Muscle layer of duodenum (tissue), 2 donors: Measurements from ENCODE around the gene PAX5.

Experiments used
- H3K27ac ChIP-seq: one replicate; pipeline ENCODE4 v1.7.0; 2013; ENCODE audit warnings: mild to moderate bottlenecking, low read length
- H3K27me3 ChIP-seq: one replicate; pipeline ENCODE4 v1.7.0; 2013; ENCODE audit warnings: low read depth, mild to moderate bottlenecking, control low read depth, low read length
- H3K36me3 ChIP-seq, 2 donors: one replicate each; pipeline ENCODE4 v1.7.0; 2013; ENCODE audit warnings: low read length in 2 of 2, control low read depth in 1 of 2, mild to moderate bottlenecking in 1 of 2; ENCODE audit not compliant: insufficient read depth in 2 of 2, control insufficient read depth in 1 of 2
- H3K4me1 ChIP-seq, 2 donors: one replicate each; pipeline ENCODE4 v1.7.0; 2013; ENCODE audit warnings: low read length in 2 of 2, mild to moderate bottlenecking in 2 of 2, control low read depth in 1 of 2, moderate library complexity in 1 of 2; ENCODE audit not compliant: insufficient read depth in 2 of 2, control insufficient read depth in 1 of 2
- H3K4me3 ChIP-seq, 2 donors: one replicate each; pipeline ENCODE4 v1.7.0; 2013; ENCODE audit warnings: low read length in 2 of 2, low read depth in 1 of 2, mild to moderate bottlenecking in 1 of 2
- H3K9me3 ChIP-seq, 2 donors: one replicate each; pipeline ENCODE4 v1.7.0; 2013; ENCODE audit warnings: low read length in 2 of 2, control low read depth in 1 of 2, mild to moderate bottlenecking in 1 of 2; ENCODE audit not compliant: control insufficient read depth in 1 of 2
- donor health status: healthy.

PAX5 gene

DNA sequence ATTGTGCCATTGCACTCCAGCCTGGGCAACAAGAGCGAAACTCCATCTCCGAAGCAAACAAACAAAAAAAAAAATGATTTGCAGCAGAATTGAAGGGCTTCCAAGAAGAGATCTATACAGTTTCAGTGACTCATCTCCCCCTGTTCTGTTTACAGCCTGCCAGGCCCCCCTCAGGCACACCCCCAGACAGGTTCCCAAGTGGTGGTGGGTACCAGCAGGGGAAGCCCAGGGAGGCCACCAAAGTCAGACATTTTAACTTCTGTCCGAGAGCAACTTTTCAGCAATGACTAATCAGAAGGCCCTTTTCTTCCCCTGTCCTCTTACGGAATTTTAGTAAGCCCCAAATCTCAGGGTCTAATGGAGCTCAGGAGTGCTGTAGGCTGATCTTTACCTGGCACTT is 98.7 kb downstream of the PAX5 start:
- Histone ChIP-seq H3K36me3 (no peaks in the 10 kb centered on the region), H3K4me1 (no peaks in the 10 kb centered on the region), H3K27ac (no peak overlapping the region), H3K9me3 (peaks cover 0 to 4% of the 10 kb centered on the region in 2 donors), H3K4me3 (no peak overlapping the region), H3K27me3 (no peaks in the 10 kb centered on the region)

DNA sequence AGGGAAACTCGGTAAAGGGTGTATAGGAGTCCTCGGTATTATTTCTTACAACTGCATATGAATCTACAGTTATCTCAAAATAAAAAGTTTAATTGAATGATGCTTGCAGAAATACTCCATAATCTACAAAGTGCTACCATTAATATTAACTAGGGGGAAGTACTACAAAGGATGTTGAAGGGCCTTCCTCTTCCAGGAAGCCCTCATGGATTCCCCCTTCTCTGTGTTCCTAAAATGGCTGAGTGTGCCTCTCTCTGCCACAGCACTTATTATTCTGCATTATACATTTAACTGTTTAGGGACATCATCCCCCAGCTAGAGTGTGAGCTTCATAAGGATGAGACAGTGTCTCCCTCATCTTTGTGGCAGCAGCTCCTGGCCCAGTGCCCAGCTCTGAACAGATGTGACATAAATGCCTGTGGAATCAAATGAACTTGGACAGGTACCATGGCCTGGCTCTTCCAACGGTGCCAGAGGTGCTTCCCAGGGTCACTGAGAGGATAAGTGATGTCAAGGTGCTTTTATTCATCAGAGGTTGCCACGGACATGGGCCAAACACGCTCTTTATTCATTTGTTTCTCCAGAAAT is 99.5 kb downstream of the PAX5 start:
- no peaks in the 10 kb centered on the region for H3K4me1 ChIP-seq
- H3K4me3 ChIP-seq = no peak overlapping the region
- no peak overlapping the region for H3K27ac ChIP-seq
- H3K9me3 ChIP-seq = peaks cover 0 to 4% of the 10 kb centered on the region in 2 donors
- no peaks in the 10 kb centered on the region for H3K36me3 ChIP-seq
- H3K27me3 ChIP-seq = no peaks in the 10 kb centered on the region

DNA sequence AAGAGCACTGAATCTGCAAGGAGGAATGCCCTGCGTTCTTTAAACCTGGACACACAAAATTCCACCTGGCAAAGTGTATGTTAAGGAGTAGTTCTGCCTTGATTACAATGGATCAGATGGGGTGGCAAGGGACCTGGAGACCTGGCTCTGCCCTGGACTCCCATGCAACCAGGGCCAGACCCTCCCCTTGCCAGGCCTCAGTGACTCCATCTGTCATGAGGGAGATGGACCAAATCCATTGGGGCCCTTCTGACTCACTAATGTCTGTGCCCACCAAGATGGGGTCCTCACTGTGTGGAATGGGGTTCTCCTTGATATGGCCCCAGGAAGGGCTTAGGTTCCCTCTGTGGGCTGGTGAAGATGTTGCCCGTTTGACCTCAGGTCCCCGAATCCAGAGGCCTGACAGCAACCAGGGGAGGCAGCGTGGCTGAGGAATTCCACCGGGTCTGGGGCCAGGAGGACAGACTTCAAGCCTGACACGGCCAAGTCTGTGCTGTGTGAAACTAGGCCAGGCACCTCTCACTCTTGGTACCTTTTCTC is 100.3 kb downstream of the PAX5 start:
- H3K27me3 ChIP-seq = no peaks in the 10 kb centered on the region
- peaks cover 0 to 4% of the 10 kb centered on the region in 2 donors for H3K9me3 ChIP-seq
- H3K27ac ChIP-seq = no peak overlapping the region
- no peak overlapping the region for H3K4me3 ChIP-seq
- H3K36me3 ChIP-seq = no peaks in the 10 kb centered on the region
- H3K4me1 ChIP-seq = no peaks in the 10 kb centered on the region

DNA sequence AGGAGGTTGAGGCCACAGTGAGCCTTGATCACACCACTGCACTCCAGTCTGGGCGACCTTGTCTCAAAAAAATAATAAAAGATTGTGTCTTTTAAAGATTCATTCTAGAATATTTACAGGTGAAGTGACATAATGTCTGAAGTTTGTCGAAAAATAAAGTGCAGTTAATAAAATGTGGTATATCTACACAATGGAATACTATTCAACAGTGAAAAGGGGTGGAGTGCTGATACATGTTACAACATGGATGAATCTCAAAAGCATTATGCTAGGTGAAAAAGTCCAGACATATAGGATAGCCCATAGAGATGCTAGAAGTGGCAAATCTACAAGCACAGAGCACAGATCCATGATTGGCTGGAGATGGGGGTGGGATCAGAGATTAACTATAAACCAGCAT is 101.9 kb downstream of the PAX5 start:
- H3K36me3 ChIP-seq = no peaks in the 10 kb centered on the region
- peaks cover 0 to 4% of the 10 kb centered on the region in 2 donors for H3K9me3 ChIP-seq

DNA sequence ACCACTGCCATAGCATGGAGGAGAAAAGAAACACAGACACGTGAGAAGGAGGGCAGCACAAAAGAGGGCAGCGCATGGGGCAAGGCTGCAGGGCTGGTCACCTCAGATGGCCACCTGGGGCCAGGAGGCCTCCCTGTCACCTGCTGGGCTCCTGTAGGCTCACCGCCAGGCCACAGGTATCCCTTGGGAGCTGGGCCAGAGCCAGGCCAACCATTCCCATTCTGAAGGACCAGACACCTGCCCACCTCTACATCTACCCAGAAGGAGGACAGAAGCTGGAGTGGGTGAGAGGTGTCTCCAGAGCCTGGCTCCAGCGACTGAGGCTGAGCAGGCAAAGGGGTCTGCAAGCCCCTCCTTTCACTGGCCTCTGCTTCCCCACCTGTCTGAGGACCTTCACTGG is 103.1 kb downstream of the PAX5 start:
- H3K9me3 ChIP-seq = peaks cover 0 to 4% of the 10 kb centered on the region in 2 donors
- H3K27me3 ChIP-seq = no peaks in the 10 kb centered on the region
- H3K36me3 ChIP-seq = no peaks in the 10 kb centered on the region

More for the DNA sequence above, 101.9 kb downstream of the PAX5 start:
- Histone ChIP-seq H3K4me1 (no peaks in the 10 kb centered on the region), H3K27ac (no peak overlapping the region), H3K4me3 (no peak overlapping the region), H3K27me3 (no peaks in the 10 kb centered on the region)

DNA sequence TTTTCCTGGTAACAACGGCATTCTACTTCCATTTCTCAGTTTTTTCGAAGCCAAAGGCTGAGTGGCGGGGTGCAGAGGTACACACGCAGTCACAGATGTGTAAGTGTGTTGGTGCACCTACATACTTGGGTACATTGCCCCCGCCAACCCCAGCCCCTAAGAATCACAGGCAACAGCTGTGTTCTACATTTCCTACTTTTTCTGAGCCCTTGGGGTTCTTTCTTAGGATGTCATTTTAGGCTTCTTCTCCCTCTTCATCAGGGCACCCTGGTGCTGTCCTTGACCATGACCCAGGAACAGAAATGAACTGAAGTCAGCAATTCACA is 104.8 kb downstream of the PAX5 start:
- no peak overlapping the region for H3K27ac ChIP-seq
- H3K36me3 ChIP-seq = no peaks in the 10 kb centered on the region
- no peak overlapping the region for H3K4me3 ChIP-seq
- H3K27me3 ChIP-seq = no peaks in the 10 kb centered on the region
- no peaks in the 10 kb centered on the region for H3K4me1 ChIP-seq
- H3K9me3 ChIP-seq = peaks cover 0 to 4% of the 10 kb centered on the region in 2 donors

More for the DNA sequence above, 103.1 kb downstream of the PAX5 start:
- no peaks in the 10 kb centered on the region for H3K4me1 ChIP-seq
- no peak overlapping the region for H3K27ac ChIP-seq
- no peak overlapping the region for H3K4me3 ChIP-seq

DNA sequence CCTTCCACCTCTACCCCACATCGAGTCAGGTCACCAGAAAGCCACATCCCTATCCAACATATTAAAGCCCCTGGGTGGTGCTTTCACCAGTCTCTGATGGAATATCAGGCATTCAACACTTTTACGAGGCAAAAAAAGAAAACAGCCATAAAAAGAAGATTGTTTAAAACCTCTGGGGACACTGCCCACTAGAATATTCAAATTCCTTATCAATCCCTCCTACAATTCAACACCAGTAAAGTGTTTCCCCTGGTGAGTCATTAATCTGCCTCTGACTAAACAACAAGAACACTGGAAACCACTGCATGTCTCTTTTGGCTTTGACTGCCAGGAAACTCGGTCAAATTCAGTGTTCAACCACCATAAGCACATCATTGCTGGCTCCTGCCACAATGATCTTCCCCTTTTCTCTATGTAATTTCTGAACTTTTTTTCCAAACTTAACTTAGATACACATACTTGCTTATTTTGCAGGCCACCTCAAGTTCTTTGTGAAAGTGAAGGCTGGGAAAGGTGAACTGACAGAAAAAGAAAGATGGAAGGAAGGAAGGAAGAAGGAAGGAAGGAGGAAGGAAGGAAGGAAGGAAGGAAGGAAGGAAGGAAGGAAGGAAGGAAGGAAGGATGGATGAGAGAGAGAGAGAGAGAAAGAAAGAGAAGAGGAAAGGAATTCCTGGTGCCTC is 105.3 kb downstream of the PAX5 start:
- Histone ChIP-seq H3K4me1 (no peaks in the 10 kb centered on the region), H3K27me3 (no peaks in the 10 kb centered on the region), H3K36me3 (no peaks in the 10 kb centered on the region), H3K9me3 (peaks cover 0 to 4% of the 10 kb centered on the region in 2 donors), H3K4me3 (no peak overlapping the region), H3K27ac (no peak overlapping the region)

DNA sequence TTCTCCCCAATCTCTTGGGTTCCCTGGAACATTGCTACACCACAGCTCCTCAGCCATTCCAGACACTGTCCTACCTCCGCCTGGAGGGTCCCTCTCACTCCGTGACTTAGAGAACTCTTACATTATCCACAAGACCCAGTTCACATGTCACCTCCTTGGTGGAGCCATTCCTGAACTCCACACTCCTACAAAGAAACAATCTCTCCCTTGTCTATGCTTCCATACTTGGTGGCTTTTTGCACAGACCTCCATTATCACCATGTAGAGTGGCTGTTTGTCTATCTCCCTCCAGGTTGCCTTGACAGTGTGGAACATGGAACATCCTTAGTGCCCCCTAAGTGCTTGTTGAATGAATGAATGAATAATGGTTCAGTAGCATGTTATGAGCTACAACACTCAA is 105.9 kb downstream of the PAX5 start:
- peaks cover 0 to 4% of the 10 kb centered on the region in 2 donors for H3K9me3 ChIP-seq
- no peaks in the 10 kb centered on the region for H3K36me3 ChIP-seq
- H3K4me1 ChIP-seq = no peaks in the 10 kb centered on the region
- no peaks in the 10 kb centered on the region for H3K27me3 ChIP-seq
- no peak overlapping the region for H3K4me3 ChIP-seq
- H3K27ac ChIP-seq = no peak overlapping the region

DNA sequence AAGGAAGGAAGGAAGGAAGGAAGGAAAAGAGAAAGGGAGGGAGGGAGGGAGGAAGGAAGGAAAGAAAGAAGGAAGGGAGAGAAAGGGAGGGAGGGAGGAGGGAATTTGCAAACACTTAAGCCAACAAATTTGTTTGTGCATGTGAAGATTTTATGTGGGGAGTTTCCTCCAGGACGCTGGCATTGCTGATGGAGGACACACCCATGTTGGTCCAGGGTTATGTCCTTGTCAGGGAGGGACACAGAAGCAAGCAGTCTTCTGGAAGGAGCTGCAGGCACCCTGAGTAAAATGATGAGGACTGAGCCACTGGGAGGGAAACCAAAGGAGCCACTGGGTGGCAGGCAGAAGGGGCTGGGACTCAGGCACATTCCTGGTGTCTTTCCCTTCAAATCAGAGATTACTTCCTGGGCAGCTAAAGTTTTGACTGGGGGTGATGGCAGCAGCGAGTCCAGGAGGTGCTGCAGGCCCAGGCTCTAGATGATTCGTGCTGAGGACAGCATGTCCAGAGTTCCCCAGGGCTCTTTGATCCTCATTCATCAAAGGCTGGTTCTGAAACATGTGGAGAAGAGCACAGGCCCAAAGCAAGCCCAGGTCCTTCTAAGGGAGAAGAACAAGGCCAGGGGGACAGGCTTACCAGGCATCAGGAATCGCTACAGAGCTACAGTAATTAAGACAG is 109.2 kb downstream of the PAX5 start:
- H3K9me3 ChIP-seq = no peaks in the 10 kb centered on the region

DNA sequence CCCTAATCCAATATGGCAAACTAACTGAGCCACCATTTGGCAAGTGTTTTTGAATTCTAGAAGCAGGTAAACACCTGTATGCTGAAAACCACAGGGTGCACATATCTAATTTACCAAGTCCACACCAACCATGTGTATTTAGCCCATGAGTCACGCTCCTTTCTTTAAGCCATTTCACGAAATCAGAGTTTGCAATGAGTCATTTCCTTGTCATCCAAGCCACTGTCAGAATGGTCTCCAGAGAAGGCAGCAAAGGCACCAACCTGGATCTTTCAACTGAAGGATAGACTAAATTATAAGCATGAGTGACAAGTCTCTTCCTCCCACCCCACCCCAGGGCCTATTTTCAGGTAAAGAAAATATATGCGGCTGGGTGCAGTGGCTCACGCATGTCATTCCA is 110.0 kb downstream of the PAX5 start:
- no peak overlapping the region for H3K27ac ChIP-seq
- peaks cover 0 to under 1% of the 10 kb centered on the region in 2 donors for H3K9me3 ChIP-seq
- H3K27me3 ChIP-seq = no peaks in the 10 kb centered on the region
- no peak overlapping the region for H3K4me3 ChIP-seq
- H3K4me1 ChIP-seq = no peaks in the 10 kb centered on the region
- no peaks in the 10 kb centered on the region for H3K36me3 ChIP-seq

More for the DNA sequence above, 109.2 kb downstream of the PAX5 start:
- Histone ChIP-seq H3K4me1 (no peaks in the 10 kb centered on the region), H3K27me3 (no peaks in the 10 kb centered on the region), H3K27ac (no peak overlapping the region), H3K36me3 (no peaks in the 10 kb centered on the region), H3K4me3 (no peak overlapping the region)

DNA sequence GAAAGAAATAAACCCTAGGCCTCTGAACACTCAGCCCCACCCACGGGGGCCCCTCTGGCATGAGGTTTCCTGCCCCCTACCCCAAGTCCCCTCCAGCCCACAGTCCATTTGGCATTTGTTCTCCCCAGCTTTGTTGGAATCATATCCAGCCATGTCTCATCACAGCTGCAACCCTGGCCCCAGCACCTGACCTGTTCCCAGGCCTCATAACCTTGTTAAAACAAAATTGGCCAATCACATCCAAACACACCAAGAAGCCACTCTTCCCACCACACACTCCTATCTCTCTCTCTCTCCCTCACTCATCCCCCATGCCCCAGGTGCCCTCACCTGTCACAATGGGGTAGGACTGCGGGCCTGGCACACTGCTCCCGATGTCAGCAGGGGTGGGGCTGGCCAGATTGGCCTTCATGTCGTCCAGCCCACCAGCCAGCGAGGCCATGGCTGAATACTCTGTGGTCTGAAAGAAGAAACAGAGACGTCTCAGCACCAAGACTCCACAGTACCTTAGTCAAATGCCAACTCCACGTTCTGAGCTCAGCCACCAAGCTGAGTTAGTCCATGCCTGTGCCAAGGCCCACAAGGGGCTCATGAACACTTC is 110.9 kb downstream of the PAX5 start:
- peaks cover 0 to 5% of the 10 kb centered on the region in 2 donors for H3K9me3 ChIP-seq
- no peaks in the 10 kb centered on the region for H3K36me3 ChIP-seq
- no peak overlapping the region for H3K4me3 ChIP-seq
- H3K27ac ChIP-seq = no peak overlapping the region
- no peaks in the 10 kb centered on the region for H3K27me3 ChIP-seq
- no peaks in the 10 kb centered on the region for H3K4me1 ChIP-seq
